Bronchial epithelial cell (primary cell): ENCODE data around the gene FBXL7. TPM values are rescaled to one million over a fixed set of nuclear protein-coding genes. Genes with fewer than 3 reads are reported as not detected.

Experiments
- DNase-seq: peaks from one replicate; pipeline ENCODE4 v3.0.0-alpha.2; 2010; ENCODE audit warnings: low read depth
- FAIRE-seq: peaks from 2 replicates; lab custom pipeline; 2011; peaks lifted over from hg19 to GRCh38; lab: Jason Lieb, UNC
- H3K27me3 ChIP-seq: 2 replicates; pipeline ENCODE4 v1.5.1; 2011; ENCODE audit warnings: low read length; ENCODE audit not compliant: control insufficient read depth, insufficient read depth
- H3K36me3 ChIP-seq: 2 replicates; pipeline ENCODE4 v1.5.1; 2011; ENCODE audit warnings: low read length; ENCODE audit not compliant: control insufficient read depth, insufficient read depth
- H3K4me3 ChIP-seq: 2 replicates; pipeline ENCODE4 v1.5.1; 2011; ENCODE audit warnings: mild to moderate bottlenecking, low read depth, low read length, control low read depth
- total RNA-seq: library from RNA; depleted of rRNA; stranded (reverse); fragments of >200 nt; gene quantifications from 2 replicates; pipeline ENCODE4 v1.2.1, GENCODE V29; 2014
- TF ChIP-seq, protein P1 (sequence below): IDR thresholded peaks from 2 replicates; pipeline ENCODE4 v1.5.1; 2011; ENCODE audit warnings: mild to moderate bottlenecking, moderate library complexity, low read length, control low read depth, inconsistent platforms; ENCODE audit not compliant: insufficient read depth, severe bottlenecking

Gene FBXL7
- total RNA-seq, 1 donor from 2014 or later: 0.26 TPM

DNA sequence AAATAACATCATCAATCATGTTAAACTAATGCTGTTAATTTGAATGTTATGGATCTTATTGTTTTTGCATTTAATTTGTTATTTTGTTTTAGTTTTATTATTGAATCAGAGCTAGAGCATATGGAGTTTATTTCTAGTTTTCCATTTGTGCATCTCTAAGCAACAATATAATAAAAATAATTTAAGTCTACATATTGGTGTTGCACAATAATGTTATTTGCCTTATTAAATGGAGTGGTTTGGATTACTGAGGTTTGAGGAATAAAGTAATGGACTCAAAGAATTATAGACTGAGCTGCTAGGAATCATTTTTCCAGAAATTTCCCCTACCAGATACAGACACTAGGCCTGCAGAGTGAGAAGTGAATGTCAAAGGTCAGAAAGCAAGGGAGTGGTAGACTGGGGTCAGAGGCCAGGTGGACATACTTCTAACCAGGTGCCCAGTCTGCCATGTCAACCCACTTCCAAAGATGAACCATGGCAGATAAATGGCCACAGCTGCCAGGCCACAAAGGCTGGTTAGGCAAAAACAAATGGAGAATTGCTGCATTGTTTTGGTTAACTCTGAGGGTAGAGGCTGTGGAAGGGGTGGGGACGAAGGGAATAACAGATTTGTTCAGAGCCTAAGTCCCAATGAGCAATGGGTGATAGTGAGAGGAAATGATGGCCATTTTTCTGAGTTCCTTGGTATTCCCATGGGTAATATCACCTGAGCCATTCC, 113.1 kb downstream of the FBXL7 start:
- Histone ChIP-seq H3K27me3 (no peaks in the 10 kb centered on the region), H3K36me3 (no peaks in the 10 kb centered on the region), H3K4me3 (no peak overlapping the region)
- FAIRE-seq: no peak
- TF ChIP-seq, protein P1, sequence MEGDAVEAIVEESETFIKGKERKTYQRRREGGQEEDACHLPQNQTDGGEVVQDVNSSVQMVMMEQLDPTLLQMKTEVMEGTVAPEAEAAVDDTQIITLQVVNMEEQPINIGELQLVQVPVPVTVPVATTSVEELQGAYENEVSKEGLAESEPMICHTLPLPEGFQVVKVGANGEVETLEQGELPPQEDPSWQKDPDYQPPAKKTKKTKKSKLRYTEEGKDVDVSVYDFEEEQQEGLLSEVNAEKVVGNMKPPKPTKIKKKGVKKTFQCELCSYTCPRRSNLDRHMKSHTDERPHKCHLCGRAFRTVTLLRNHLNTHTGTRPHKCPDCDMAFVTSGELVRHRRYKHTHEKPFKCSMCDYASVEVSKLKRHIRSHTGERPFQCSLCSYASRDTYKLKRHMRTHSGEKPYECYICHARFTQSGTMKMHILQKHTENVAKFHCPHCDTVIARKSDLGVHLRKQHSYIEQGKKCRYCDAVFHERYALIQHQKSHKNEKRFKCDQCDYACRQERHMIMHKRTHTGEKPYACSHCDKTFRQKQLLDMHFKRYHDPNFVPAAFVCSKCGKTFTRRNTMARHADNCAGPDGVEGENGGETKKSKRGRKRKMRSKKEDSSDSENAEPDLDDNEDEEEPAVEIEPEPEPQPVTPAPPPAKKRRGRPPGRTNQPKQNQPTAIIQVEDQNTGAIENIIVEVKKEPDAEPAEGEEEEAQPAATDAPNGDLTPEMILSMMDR: no peak
- DNase-seq: no peak

DNA sequence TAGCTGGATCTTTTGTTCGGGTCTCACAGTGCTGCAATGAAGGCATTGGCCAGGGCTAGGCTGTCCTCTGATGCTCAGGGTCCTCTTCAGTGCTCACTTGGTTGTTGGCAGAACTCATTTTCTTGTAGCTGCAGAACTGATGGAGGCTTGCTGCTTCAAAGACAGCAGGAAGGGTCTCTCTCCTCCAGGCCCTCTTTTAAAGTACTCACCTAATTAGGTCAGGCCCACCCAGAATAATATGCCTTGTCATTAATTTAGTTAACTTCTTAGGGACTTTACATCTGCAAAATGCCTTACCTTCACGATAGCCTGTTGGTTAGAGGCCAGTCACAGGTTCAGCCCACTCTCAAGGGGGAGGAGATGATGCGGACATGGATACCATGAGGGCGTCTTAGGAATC, 114.7 kb downstream of the FBXL7 start:
- FAIRE-seq (no peak), DNase-seq (no peak)
- TF ChIP-seq, protein P1: no peak
- H3K36me3 ChIP-seq: no peaks in the 10 kb centered on the region
- no peak overlapping the region for H3K4me3 ChIP-seq
- no peaks in the 10 kb centered on the region for H3K27me3 ChIP-seq

DNA sequence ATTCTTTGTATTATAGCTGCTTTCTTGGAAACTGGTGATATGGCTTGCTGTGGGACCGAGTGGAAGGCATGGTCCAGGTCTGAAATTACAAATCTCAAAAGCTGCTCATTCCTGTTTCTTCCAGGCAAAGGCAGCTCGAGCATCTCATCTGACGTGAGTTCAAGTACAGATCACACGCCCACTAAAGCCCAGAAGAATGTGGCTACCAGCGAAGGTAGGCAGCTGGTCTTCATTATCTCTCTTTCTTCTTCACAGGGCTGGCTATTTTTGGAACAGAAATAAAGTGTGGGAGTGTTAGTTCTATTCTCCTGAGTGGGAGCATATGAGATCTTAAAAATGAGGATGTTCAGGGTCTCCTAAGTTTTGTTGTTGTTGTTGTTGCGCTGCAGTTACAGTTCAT, 115.9 kb downstream of the FBXL7 start:
- TF ChIP-seq, protein P1: no peak
- no peaks in the 10 kb centered on the region for H3K36me3 ChIP-seq
- FAIRE-seq (no peak), DNase-seq (no peak)
- no peaks in the 10 kb centered on the region for H3K27me3 ChIP-seq
- no peak overlapping the region for H3K4me3 ChIP-seq

DNA sequence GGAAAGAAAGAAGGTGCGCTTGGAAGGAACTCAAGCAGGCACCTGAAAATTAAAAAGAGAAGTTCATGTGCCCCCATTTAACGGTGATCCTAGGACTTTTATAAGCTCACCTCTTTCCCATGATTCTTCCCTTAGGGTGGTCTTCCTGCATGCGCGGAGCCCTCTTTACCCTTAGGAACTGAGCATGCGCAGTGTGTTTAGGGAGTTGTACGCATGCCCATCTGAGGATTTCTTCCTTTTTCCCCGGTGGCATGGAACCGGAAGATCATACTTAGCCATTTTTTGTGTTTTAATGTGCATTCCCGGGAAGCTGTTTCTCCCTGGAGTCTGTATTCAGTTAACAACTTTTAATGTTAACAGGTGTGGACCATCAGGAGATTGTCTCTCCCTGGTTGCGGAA, 119.0 kb downstream of the FBXL7 start:
- H3K4me3 ChIP-seq: no peak overlapping the region
- no peak for FAIRE-seq
- TF ChIP-seq, protein P1: no peak
- H3K27me3 ChIP-seq: no peaks in the 10 kb centered on the region
- no peaks in the 10 kb centered on the region for H3K36me3 ChIP-seq
- DNase-seq: no peak

DNA sequence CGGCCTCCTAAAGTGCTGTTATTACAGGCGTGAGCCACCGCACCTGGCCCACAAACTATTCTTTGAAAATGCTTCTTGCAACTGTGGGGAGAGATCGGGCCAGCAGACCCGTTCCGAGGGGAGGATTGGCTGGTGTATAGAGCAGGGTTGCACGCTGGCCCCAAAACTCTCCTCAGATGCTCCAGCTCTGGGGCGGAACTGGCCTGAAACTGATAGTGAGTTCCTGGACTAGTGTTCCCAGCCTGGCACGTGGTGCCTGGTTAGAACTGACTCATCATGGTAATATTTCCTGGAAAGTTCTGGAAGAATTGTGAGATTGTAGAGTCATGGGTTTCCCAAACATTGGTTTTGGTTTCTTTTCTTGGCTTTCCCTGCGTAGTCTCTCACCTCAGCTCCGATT, 120.5 kb downstream of the FBXL7 start:
- Histone ChIP-seq H3K4me3 (no peak overlapping the region), H3K36me3 (no peaks in the 10 kb centered on the region), H3K27me3 (no peaks in the 10 kb centered on the region)
- TF ChIP-seq, protein P1: no peak
- FAIRE-seq: no peak
- DNase-seq: peak; percentile 34

DNA sequence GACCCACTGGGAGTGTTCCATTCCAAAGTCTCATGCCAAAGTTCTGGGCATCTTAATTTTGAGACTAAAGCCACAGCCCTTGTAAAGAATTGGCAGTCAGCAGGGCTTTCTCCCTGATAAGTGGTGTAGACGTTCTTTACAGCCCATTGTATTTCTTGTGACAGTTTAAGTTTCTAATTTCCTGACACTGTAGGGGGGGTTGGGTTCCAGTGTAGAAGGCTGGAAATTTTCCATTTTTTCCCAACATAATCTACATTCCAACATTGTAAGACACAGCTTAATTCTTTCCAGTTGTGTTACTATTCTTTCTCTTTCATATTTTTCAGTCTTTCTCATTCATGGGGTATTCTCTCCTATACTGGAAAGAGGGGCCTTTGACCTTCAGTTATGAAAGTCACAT, 121.1 kb downstream of the FBXL7 start:
- no peaks in the 10 kb centered on the region for H3K27me3 ChIP-seq
- TF ChIP-seq, protein P1: no peak
- FAIRE-seq (no peak), DNase-seq (no peak)
- no peaks in the 10 kb centered on the region for H3K36me3 ChIP-seq
- no peak overlapping the region for H3K4me3 ChIP-seq
